GM10248 (cell line): Measurements from ENCODE around the gene KRT71.
"Not testable (repeated sequence)": the region's sequence is repeated elsewhere in the genome, so short reads cannot be mapped to it uniquely, and the experiment has no call there.

Experiments
- CTCF ChIA-PET: fragments of 300-600 bp; sonication (Branson Sonifier 250); formaldehyde crosslinking; extraction: SDS; loops from one replicate; lab custom pipeline; 2021; ENCODE audit warnings: antibody characterized with exemption; lab: Yijun Ruan, JAX
- POLR2A ChIA-PET: fragments of 350-650 bp; sonication (Branson Sonifier 250); formaldehyde crosslinking; extraction: SDS; loops from one replicate; lab custom pipeline; 2020; ENCODE audit warnings: antibody characterized with exemption; lab: Yijun Ruan, JAX
- DNase-seq: peaks from one replicate; pipeline ENCODE4 v3.0.0; 2012; ENCODE audit errors: extremely low spot score
- CTCF ChIP-seq: IDR thresholded peaks from 2 replicates; pipeline ENCODE4 v1.5.1; 2012; ENCODE audit warnings: mild to moderate bottlenecking, low read depth; ENCODE audit errors: extremely low read depth, missing control alignments, control extremely low read depth

The KRT71 gene

GRCh38 chr12:52514471-52515318 lies 38.2 kb downstream of the KRT71 start:
- CTCF ChIA-PET = interaction anchor here (0.9 to 1.8 kb wide), 2 partner anchors 8 to 16 kb away, joined by 4 to 6 read pairs; no protein-coding TSS in a partner anchor

GRCh38 chr12:52513736-52514135 lies 39.2 kb downstream of the KRT71 start:
- CTCF ChIA-PET = interaction anchor here (0.9 kb wide), 1 partner anchor 31 kb away, joined by 3 read pairs; no protein-coding TSS in a partner anchor
- TF ChIP-seq CTCF = no peak

More at GRCh38 chr12:52514471-52515318, 38.2 kb downstream of the KRT71 start:
- TF ChIP-seq CTCF = no peak
- POLR2A ChIA-PET = no interaction called here
- DNase-seq = no peak

GRCh38 chr12:52508211-52508610 lies 44.7 kb downstream of the KRT71 start:
- ChIA-PET POLR2A (no interaction called here), CTCF (interaction anchor here (0.8 to 1.7 kb wide), 3 partner anchors 13 to 23 kb away, joined by 3 to 5 read pairs (median 3); partner anchors contain the start of genes KRT5 and KRT6A)
- TF ChIP-seq CTCF = no peak
- no peak for DNase-seq

More at GRCh38 chr12:52513736-52514135, 39.2 kb downstream of the KRT71 start:
- POLR2A ChIA-PET = no interaction called here
- no peak for DNase-seq

DNA sequence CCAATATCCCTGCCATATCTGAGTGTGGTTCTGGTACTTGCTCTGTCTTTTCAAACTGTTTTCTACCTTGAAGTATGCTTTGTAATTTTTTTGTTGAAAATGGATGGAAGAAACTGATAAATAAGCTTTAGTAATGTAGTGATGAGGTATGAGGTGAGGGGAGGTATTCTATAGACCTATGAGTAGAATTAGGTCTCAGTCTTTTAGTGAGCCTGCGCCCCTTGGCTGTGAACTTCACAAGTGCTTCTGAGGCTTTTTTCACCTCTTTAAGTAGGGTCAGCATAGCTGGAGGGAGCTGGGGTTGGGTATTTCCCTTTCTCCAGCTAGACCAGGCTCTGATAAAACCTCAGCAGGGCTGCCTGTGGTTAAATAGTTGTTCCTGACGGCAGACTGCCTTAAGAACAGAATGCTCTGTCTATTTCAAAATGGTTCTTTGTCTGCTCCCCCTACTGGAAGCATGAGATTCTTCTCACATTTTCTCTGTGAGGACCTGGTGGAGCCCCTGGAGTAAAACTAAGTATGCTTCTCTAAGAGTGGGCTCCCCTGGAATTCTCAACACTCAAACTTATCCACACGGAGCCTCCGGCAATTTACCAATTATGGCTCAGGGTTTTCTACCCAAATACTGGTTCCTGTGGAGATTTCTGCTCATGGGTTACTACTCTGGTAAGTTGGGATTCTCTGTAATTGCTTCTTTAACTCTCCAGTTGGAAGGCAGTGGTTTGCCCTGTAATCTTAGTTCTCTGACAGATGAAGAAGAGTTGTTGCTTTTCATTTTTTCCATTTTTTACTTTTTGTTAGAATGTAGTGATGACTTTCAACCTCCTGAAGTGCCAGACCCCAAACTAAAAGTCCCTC lies 45.9 kb downstream of the KRT71 start:
- peak; percentile 45 for TF ChIP-seq CTCF
- POLR2A ChIA-PET = no interaction called here
- CTCF ChIA-PET = interaction anchor here (0.8 to 1.7 kb wide), 6 partner anchors 9 to 48 kb away, joined by 3 to 6 read pairs (median 3); partner anchors contain the start of genes KRT5 and KRT6A
- no peak for DNase-seq

GRCh38 chr12:52502877-52503276 lies 50.1 kb downstream of the KRT71 start:
- POLR2A ChIA-PET = no interaction called here
- TF ChIP-seq CTCF = no peak
- CTCF ChIA-PET = no interaction called here
- no peak for DNase-seq

GRCh38 chr12:52501490-52501889 lies 51.5 kb downstream of the KRT71 start:
- ChIA-PET CTCF (no interaction called here), POLR2A (no interaction called here)
- DNase-seq = no peak
- TF ChIP-seq CTCF = no peak

DNA sequence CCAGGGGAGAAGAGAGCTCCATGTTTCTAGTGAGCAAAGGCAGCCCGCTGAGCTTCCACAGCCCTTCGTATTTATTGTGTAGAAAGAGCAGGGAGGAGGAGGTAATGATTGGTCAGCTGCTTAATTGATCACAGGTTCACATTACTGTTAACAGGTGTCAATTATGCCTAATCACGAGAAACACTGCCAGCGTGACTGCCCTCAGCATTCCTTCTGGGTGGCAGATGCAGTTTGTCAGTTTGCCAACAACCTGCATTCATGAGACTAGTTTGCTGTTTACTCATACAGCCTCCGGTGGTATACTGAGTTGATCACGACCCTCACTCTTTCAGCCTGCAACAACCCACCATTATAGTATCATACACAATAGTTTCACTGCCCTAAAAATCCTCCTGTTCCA lies 52.4 kb downstream of the KRT71 start:
- DNase-seq, POLR2A ChIA-PET, CTCF ChIA-PET: not testable (repeated sequence)
